RWPE2 (cell line): ENCODE results near the gene FAP.

Source experiments
- ATAC-seq: fragments of 200-7000 bp; cut with Tn5 transposase; 3 replicates; pipeline ENCODE4 v1.9.1; 2021; ENCODE audit warnings: low read depth
- DNase-seq: peaks from one replicate; pipeline ENCODE4 v3.0.0-alpha.2; 2020; ENCODE audit warnings: low spot score
- H3K27ac ChIP-seq: fragments of 450-650 bp; 2 replicates; pipeline ENCODE4 v1.5.1; 2017; ENCODE audit warnings: mild to moderate bottlenecking; ENCODE audit not compliant: poor library complexity, severe bottlenecking
- H3K27me3 ChIP-seq: fragments of 250-450 bp; sonication (Bioruptor Pico); 2 replicates; pipeline ENCODE4 v1.5.1; 2021; ENCODE audit warnings: mild to moderate bottlenecking, moderate library complexity; ENCODE audit not compliant: insufficient read depth, poor library complexity, severe bottlenecking
- H3K36me3 ChIP-seq: fragments of 250-450 bp; sonication (Bioruptor Pico); 2 replicates; pipeline ENCODE4 v1.5.1; 2020; ENCODE audit warnings: low read depth, mild to moderate bottlenecking, moderate library complexity
- H3K4me1 ChIP-seq: fragments of 250-450 bp; sonication (Bioruptor Pico); 2 replicates; pipeline ENCODE4 v1.5.1; 2021; ENCODE audit warnings: mild to moderate bottlenecking, moderate library complexity; ENCODE audit not compliant: insufficient read depth, poor library complexity, severe bottlenecking
- H3K4me3 ChIP-seq: fragments of 250-450 bp; sonication (Bioruptor Pico); 2 replicates; pipeline ENCODE4 v1.5.1; 2021; ENCODE audit warnings: mild to moderate bottlenecking, moderate library complexity; ENCODE audit not compliant: severe bottlenecking
- H3K9me3 ChIP-seq: fragments of 250-450 bp; sonication (Bioruptor Pico); 2 replicates; pipeline ENCODE4 v1.5.1; 2021; ENCODE audit warnings: mild to moderate bottlenecking, moderate library complexity; ENCODE audit not compliant: severe bottlenecking
- TF ChIP-seq, protein P1 (sequence below): fragments of 450-650 bp; IDR thresholded peaks from one replicate; pipeline ENCODE4 v1.5.1; 2017; ENCODE audit warnings: mild to moderate bottlenecking, moderate library complexity; ENCODE audit not compliant: poor library complexity, severe bottlenecking

FAP gene

DNA sequence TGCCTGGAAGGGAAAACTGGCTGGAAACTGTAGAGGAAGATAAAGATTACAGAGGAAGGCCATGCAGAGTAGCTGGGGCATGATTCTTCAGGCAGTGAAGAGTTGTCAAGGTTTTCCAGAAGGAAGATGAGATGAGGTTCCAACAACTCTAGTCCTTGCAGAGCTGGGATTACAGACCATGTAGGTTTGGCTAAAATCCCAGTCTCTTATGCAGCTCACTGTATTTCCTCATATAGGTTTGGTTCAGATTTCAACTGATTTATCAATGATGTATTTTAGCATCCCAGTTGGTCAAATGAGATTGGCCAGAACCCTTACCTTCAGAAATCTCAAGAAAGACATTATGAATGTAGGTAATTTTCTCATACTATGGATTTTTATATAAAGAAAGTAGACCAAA, 16.4 kb downstream of the FAP start:
- Histone ChIP-seq H3K4me3 (no peak overlapping the region), H3K4me1 (no peaks in the 10 kb centered on the region), H3K27ac (no peak overlapping the region), H3K27me3 (no peaks in the 10 kb centered on the region), H3K36me3 (peaks cover 6% of the 10 kb centered on the region; the same call in 1 of the 2 replicates), H3K9me3 (no peaks in the 10 kb centered on the region)
- ATAC-seq = no peak
- no peak for DNase-seq
- TF ChIP-seq, protein P1, sequence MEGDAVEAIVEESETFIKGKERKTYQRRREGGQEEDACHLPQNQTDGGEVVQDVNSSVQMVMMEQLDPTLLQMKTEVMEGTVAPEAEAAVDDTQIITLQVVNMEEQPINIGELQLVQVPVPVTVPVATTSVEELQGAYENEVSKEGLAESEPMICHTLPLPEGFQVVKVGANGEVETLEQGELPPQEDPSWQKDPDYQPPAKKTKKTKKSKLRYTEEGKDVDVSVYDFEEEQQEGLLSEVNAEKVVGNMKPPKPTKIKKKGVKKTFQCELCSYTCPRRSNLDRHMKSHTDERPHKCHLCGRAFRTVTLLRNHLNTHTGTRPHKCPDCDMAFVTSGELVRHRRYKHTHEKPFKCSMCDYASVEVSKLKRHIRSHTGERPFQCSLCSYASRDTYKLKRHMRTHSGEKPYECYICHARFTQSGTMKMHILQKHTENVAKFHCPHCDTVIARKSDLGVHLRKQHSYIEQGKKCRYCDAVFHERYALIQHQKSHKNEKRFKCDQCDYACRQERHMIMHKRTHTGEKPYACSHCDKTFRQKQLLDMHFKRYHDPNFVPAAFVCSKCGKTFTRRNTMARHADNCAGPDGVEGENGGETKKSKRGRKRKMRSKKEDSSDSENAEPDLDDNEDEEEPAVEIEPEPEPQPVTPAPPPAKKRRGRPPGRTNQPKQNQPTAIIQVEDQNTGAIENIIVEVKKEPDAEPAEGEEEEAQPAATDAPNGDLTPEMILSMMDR = no peak

DNA sequence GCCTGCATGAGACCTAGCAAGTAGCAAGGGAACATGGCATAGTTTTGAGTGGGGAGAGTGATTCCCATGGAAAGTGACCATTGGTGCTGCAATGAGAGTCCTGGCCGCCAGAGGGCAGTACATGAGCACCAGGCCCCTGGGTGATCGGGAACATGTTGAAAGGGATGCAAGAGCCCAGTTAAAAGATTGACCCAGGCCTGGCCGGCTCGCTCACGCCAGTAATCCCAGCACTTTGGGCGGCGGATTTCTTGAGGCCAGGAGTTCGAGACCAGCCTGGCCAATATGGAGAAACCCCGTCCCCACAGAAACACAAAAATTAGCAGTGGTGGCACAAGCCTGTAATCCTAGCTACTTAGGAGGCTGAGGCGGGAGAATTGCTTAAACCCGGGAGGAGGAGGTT, 22.2 kb downstream of the FAP start:
- peaks cover 30% of the 10 kb centered on the region for H3K36me3 ChIP-seq
- no peaks in the 10 kb centered on the region for H3K9me3 ChIP-seq
- DNase-seq (peak; percentile 62), ATAC-seq (peak; percentile 85)
- no peak overlapping the region for H3K27ac ChIP-seq
- H3K4me1 ChIP-seq = no peaks in the 10 kb centered on the region
- no peaks in the 10 kb centered on the region for H3K27me3 ChIP-seq
- H3K4me3 ChIP-seq = no peak overlapping the region
- TF ChIP-seq, protein P1 = peak; percentile 93

DNA sequence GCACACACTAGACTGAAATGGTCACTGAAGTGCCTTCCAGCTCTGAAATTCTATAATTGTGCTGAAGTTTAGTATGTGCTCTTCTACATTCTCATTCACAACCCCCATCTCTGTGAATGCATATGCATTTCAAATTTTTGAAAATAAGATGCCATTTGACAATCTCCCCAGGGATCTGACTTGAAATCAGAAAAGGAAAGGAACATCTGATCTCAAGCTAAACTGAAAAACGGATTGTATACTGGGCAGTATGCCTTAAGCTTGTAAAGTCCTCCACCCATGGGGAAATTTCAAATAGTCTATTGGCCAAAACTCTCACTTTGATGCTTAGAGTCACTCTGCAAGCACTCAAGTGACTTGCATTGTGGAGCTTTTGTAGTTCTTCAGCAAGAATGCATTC, 22.9 kb downstream of the FAP start:
- no peaks in the 10 kb centered on the region for H3K27me3 ChIP-seq
- ATAC-seq (no peak), DNase-seq (no peak)
- H3K27ac ChIP-seq = no peak overlapping the region
- TF ChIP-seq, protein P1 = no peak
- H3K9me3 ChIP-seq = no peaks in the 10 kb centered on the region
- H3K4me3 ChIP-seq = no peak overlapping the region
- no peaks in the 10 kb centered on the region for H3K4me1 ChIP-seq
- peaks cover 35% of the 10 kb centered on the region for H3K36me3 ChIP-seq

DNA sequence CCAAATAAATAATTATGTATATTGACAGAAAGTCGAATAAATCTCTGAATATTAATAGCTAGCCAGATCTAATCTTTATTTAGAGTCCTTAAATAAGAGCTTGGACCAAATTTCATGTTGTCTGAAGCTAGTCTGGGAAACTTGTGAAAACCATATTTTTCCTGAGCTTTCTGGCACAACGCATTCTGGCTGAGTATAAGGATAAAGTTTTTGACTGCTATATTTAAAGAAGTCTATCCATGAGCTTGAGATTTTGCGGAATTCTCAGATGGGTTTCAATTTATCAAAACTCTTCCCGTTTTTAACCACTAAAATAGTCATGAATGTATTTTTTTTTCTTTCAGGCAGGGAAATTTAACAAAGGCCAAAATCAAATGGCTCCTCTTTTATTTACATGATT, 23.8 kb downstream of the FAP start:
- Histone ChIP-seq H3K27ac (no peak overlapping the region), H3K36me3 (peaks cover 35% of the 10 kb centered on the region), H3K27me3 (no peaks in the 10 kb centered on the region), H3K9me3 (no peaks in the 10 kb centered on the region), H3K4me1 (no peaks in the 10 kb centered on the region), H3K4me3 (no peak overlapping the region)
- TF ChIP-seq, protein P1 = no peak
- ATAC-seq = no peak
- no peak for DNase-seq

DNA sequence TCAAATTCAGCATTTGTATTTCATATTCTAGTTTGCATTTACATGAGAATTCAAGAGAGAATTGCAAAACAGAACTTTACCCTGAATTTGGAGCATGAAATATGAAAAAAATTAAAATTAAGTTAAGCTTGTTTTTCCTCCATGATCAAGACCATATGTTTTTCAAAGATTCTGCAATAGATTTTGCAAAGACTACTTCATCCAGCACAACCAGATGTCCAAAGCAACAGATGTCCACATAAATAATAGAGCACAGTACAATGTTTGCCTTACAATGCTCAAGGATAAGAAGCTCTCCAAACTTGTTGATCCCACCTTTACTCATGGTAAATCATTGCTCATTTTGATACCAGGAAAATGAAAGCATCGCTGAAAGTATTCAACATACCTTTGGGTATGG, 25.6 kb downstream of the FAP start:
- no peak for ATAC-seq
- TF ChIP-seq, protein P1 = no peak
- Histone ChIP-seq H3K36me3 (peaks cover 51% of the 10 kb centered on the region), H3K4me3 (no peak overlapping the region), H3K27ac (no peak overlapping the region), H3K4me1 (peaks cover 4% of the 10 kb centered on the region), H3K9me3 (no peaks in the 10 kb centered on the region), H3K27me3 (no peaks in the 10 kb centered on the region)
- DNase-seq = no peak
